Fibroblast of upper back skin (primary cell): ENCODE data around the gene CFAP43.
A peak's percentile ranks its signal among the peaks of the same experiment; 100 is the strongest.

ENCODE experiments used
- DNase-seq: peaks from one replicate; pipeline ENCODE4 v3.0.0-alpha.2; 2013

Gene CFAP43

DNA sequence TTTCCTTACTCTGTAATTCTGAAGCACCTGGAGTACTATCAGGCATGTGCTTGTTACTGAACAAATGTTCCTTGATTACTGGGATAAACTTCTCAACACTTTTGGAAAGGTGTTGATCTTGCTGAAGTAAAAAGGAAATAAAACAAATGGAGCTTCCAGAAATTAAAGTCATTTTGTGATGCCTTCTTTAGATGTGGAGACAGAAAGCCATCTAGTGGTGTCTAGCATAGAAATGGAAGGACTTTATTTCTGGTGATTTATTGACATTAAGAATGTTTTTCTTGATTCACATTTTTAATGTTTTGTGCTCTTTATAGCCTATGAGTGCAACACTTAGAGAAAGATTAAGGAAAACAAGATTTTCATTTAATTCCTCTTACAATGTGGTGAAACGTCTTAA lies 108.8 kb downstream of the CFAP43 start:
- DNase-seq = no peak

DNA sequence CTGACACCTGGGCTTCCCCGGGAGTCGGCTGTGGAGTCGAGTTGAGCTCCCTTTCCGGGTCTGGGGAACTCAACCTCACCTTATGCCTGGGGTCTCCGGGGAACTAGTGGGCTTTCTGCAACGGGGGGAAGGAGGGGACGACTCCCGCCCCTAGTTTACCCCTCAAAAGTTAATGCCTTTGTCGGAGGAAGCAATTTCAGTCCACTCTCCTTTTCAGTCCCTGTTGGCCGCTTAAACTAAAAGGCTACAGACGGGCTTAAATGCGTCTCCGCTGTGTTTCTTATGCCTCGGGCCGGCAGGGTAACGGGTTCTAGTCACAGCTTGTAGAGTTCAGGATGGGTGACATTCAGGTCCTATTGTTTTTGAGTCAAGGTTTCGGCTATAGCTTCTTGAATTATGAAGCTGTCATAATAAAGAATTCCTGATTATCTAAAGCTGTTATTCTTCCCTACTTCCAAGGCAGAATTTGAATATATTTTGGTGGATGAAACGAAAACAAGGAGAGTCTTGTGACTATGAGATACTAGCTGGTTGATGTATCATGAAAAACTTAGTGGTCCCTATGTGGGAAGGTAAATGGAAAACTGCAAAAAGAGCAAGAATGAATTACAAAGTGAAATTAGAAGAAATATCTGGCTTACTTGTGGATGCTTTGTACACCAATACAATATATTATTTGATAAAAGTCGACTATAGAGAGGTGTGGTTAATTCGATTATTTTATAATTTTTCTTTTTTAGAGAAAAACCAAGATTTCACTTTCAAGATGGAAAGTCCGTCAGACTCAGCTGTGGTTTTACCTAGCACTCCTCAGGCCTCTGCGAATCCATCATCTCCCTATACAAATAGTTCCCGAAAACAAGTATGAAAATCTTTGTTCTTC lies 109.7 kb downstream of the CFAP43 start:
- no peak for DNase-seq

DNA sequence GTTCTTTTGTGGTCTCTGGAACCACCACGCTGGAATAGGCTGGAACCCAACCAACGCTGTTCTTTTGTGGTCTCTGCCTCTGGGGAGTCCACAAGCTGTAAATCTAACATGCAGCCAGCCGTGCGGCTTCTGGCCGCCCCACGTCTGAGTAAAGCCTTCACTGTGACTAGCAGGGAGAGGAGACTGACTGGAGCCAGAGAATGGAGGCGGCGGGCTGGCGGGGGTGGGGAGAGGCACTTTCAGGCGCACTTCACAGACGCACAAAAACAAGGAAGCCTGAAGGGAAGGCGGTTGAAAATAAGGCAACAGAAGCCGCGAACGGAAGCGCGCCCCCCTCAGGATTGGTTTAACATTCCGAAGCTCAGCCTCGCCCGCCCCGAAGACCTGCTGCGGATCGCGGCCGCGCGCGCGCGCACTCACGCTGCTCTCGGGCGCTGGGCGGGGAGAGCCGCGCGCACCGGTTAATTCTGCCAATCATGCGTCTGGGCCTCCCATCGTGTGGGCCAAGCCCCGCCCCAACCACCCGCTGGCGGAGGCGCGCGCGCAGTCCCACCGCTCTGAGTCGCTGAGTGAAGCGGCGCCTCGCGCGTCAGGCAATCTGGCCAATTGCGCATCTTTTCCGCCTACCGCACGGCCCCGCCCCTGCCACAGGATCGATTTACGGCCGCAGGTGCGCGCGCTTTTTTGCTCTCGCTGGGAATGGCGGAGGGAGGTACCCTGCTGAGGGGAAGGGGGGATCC lies 110.5 kb downstream of the CFAP43 start, which contains the start of gene SFR1:
SFR1 (plus strand) TSS at position 687 of the 740 bp plus-strand sequence; CDS start at position 700, 13 bp downstream.
- DNase-seq = peak; percentile 98

DNA sequence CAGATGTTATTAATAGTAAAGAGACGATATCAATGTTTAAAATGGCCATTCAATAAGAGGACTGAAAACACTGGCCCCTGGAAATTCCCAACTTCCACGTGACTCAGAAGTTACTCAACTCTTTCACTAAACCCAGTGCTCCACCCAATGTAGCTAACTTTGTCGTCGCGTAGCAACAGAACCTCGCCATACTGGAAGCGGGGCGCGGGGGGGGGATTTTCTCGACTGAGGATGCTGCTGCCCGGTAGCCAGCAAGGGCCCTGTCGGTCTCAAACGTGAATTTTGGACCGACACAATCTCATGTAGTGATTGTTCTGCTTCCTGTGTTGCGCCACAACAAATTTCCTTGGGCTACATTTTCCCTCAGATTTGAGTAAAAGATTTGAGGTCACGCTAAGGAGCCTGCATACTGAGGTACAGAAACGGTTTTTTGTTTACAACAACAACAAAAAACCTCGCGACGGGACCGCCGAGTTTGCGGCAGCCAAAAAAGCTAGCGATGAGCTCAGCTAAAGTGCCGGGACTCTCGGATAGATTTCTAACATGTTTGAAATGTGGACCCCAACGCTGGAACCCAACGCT lies 111.2 kb downstream of the CFAP43 start:
- peak; percentile 92 for DNase-seq

DNA sequence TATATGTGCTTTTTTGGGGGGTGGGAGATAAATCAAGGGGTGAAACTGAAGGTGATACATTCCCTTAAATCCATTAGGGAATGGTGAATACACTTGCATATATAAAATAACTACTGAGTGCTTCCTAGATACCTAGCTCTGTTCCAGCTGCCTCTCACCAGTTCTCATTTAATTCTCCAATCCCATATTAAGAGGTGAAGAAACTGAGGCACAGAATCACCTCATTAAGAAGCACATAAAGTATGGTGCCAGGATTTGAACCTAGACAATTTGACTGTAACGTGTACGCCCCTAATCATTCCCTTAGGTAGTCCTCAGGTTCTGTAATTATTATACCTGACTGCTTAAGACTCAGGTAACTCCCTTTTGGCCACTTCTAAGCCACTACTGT lies 111.7 kb downstream of the CFAP43 start:
- DNase-seq = no peak

DNA sequence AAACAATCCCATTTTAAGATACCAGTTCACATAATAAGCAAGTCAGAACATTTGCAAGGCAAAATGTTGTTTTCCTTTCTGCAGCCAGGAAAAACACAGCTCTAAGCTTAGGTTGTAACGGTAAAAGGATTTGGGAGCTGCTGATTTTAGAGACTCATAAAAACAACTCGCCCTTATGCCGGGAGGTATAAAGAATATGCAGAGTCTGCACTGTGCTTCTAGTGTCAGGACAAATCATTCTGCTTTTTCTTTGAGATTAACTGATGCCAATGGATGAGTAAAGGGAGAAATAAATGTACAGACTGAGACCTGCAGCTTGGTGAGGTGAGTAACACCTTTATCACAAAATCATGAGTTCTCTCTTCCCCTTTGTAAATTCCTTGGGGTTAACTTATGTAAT lies 112.2 kb downstream of the CFAP43 start:
- DNase-seq = no peak

DNA sequence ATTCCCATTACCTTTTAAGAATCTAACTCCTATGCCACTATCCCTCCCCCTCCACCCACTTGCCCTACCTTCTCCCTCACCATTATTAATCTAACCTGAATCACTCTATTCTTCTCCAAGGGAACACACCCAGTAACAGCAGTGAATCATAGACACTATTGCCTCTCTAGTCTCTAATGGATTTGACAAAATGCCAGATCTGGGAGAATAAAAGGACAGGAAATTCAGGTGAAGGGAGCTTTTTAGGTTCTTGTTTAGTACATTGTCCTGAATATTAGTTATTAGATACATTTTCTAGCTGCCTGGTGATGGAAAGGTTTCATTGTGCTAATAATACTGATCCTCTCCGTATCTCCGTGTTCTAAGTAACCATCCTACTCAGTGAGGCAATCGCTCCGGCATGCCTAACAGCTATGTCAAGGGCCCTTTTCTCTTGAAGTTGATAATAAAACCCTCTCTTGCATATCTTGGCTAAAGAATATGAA lies 114.3 kb downstream of the CFAP43 start:
- peak; percentile 39 for DNase-seq

DNA sequence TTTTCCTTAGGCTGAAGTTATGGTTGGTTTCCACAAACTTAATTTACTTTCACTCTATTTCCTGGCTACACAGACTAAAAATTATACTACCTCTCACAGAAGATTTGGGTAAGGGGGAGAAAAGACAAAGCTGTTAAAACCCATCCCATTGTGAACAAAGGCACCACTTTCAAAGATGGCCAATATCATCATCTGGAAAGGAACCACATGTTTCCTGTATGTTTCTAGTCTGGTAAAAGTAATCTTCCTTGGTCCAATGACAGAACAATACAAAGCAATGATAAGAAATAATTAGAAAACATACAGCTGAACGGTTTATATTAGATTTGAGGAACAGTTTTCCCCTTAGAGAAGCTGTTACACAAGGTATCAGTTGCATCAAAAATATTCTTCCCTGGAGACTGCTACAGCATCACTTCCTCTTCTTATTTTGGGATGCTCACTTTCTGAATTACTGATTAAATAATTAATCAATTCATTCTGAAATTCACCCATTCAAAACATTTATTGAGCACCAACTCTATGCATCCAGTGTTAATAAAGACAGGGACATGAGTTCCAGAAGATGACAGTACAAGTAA lies 118.7 kb downstream of the CFAP43 start:
- DNase-seq = no peak

DNA sequence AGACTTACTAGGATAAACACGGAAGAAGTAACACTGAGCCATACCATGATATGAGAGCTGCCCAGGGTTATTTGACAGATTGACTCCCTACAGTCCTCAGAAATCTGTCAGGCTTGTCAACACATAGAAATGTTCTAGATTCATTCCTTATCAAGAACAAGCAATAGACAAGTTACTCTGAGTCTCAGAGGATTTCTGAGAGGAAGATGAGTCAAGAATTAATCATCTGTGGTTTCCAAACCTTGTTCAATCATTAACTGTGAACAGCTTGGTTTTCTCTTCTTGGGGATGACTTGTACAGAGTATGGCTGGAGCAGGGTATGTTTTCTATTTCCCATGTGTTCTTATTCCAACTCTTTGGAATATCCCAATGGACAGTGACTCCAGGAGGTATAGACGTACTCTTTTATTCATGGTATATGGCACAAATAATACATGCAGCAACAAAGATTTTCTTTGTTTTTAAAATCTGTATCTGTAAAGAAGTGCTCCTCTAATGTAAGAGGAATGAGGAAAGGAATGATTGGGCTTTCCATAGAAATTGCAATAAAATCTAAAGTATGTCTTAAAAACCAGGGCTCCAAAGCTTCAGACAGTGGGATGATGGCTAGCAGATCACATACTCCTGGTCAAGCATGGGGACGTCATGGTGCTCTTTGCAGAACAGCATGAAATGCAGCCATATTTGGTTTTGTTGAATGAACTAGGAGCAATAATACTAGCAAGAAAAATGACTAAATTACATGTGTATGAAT lies 122.1 kb downstream of the CFAP43 start:
- DNase-seq = peak; percentile 96

DNA sequence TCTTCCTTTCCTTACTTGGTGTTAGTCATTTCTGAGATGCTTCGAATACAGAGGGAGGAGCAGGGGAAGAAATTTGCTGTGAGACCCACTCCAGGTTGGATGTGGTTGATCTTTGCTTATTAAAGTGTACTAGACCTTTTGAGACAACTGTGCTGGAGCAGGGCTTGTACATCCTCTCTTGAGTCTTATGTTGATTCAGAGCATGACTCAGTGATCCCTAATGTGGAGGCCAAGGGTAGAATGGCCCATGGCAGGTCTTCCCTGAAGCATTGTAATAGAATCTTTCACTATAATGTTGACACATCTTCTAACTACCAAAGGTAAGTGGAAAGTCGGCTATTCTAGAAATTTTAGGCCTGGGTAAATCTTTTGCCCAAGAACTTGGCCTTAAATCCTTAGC lies 127.2 kb downstream of the CFAP43 start:
- DNase-seq = no peak

DNA sequence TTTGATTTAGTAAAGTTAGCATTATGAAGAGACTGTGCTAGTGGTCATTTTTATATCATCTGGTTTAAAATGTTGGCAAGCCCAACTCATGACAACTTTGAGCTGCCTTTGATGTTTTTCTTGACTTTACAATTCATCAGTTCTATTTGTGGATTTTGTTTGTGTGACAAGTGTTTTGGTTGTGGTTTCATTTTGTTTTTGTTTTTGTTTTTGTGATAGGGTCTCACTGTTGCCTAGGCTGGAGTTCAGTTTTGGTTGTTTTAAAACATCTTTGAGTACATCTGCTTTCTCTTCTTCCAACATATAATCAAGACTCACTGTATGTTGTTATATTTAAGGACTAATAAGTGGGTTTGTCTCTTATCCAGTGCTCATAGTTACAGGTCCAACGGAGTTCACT lies 127.7 kb downstream of the CFAP43 start:
- no peak for DNase-seq

DNA sequence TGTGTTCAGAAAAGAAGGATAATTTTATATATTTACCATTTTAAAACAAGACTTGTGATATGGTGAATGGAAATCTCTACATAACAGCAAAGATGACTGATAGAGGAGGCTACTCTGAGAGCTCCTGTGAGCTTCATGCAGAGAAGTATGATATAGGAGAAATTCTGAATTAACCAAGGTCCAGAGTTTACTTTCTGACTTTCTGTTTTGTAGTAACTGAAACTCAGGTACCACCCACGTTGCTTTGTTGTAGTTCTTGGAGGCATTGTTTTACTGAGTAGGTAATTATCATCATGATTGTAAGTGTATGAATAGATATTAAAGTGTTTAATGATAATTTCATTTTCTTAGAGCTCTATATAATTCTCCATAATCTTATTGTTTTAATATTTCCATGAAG lies 128.2 kb downstream of the CFAP43 start:
- no peak for DNase-seq

DNA sequence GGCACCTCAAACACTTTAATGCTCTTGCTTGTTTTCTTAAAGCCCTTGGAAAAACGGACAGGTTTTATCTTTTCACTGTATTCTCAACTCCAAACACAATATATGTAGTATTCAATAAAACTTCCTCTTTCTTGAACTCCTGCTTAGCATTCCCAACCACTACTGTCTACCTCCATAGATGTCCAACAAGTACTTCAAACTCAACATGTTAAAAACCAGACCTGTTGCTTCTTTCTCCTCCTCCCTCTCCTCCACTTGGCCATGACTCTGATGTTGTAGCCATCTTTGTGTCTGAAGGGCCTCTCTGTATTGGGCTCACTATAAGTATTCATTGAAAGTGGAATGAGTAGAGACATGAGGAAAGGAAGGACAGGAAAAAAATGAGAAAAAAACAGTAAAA lies 130.3 kb downstream of the CFAP43 start:
- no peak for DNase-seq

DNA sequence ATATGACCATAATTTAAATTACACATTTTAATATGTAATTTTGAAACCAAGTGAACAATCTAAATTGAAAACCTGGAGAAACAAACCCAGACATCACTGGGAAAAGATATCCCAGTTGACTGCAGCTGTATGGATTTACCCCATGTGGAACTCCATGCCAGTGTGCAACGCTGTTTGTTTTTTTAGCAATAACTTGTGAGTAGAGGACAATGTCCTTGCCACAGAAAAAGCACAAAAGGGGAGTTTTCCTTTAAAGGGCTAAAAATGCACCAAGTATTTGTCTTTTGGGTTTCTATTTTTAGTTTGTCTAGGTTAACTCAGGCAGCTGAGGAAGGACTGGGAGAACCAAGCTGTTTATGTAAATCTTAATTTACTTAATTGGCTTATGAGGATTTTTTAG lies 131.4 kb downstream of the CFAP43 start:
- DNase-seq = no peak

DNA sequence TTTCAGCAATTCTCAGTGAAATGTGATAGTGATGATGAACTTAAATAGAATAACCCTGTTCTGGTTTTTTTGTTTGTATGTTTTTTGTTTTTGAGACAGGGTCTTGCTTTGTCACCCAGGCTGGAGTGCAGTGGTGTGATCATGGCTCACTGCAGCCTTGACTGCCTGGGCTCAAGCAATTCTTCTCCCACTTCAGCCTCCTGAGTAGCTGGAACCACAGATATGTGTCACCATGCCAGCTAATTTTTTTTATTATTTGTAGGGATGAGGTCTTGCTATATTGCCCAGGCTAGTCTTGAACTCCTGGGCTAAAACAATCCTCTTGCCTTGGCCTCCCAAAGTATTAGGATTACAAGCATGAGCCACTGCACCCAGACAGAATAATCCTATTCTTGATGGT lies 132.2 kb downstream of the CFAP43 start:
- no peak for DNase-seq

DNA sequence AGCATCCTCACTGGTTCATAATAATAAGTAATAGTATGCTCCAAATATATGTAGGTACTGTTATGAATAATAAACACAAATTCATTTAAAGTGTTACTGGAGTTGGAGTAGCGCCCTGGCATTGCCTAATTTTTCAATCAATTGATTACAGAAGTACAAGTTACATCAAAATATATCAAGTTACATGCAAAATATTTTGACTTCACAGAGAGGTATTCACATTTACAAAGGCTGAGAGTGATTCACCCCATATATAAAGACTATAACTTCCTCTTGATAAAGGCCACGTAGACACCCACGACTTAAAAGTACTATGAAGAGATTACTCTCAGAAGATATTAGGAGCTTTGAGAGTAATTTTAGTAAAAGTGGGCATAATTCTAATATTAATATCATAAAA lies 132.9 kb downstream of the CFAP43 start:
- DNase-seq = peak; percentile 38

DNA sequence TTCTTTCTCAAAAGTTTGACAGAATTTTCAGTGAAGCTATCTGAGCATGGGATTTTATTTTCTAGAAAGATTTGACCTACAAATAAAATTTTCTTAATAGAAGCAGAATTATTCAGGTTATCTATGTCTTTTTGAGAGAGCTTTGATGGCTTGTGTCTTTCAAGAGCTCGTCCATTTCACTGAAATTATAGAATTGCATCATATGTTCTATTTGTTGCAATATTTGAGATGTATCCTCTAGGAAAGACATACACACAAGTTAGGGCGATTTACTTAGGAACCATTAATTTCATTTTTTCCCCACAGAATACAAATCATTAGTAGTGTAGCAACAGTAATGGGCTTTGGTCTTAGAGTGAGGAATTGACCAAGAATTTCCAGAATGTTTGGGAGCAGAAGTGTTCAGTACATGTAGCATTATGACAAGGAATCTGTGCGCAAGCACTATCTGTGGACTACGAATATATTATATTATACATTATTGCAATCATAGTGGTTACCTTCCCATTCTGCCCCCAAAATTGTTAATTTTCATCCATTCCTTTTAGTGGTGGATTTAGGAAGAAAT lies 133.7 kb downstream of the CFAP43 start:
- peak; percentile 47 for DNase-seq

DNA sequence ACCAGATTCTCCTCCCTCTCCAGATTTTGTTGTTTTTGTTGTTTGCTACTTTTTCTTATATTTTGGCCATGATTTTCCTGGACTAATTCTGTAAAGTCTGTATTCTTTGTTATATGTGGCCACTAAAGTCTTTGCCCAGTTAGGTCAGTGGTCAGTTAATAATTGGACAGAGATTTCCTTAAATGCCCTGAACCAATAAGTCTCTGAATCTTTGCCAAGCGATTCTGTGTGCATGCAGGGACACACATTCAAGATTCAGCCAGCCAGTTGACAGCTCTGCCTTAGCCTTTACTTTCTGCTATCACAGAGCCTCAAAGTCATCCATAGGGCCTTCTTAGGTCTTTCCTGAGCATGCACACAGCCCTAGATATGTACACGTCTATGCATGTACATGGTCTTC lies 135.5 kb downstream of the CFAP43 start:
- no peak for DNase-seq

DNA sequence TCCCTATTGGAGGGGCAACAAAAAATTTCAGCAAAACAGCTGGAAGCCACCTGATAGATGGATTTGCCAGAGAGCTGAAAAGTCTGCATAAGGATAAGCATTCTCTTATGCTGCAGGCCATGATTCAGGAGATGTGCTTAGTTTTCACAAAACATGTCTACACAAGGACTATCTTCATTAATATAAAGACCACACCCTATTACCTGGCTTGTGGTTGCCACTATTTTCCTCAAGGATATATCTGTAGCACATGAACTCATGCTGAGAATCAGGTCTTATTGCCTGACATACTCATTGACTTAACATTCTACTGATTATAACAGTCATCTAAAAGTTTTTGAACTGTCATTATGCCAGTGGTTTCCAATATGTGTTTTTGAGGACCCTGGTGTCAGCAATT lies 139.4 kb downstream of the CFAP43 start:
- DNase-seq = no peak

DNA sequence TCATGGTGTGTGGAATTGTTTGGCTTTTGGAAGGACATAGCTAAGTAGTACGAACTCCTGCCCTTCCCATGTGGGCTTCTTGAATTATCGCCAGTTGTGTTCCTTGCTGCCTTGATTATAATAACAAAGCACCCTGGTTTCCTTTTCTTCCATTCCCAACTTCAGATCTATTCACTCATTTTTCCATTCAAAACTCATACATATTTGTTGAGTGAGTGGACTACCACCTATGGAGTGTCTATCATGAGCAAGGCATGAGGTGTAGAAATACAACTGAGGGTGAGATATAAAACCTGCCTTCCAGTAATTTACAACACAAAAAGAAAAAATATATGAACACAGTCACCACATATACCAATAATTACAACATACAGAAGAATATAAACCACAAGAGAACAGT lies 141.6 kb downstream of the CFAP43 start:
- peak; percentile 58 for DNase-seq

DNA sequence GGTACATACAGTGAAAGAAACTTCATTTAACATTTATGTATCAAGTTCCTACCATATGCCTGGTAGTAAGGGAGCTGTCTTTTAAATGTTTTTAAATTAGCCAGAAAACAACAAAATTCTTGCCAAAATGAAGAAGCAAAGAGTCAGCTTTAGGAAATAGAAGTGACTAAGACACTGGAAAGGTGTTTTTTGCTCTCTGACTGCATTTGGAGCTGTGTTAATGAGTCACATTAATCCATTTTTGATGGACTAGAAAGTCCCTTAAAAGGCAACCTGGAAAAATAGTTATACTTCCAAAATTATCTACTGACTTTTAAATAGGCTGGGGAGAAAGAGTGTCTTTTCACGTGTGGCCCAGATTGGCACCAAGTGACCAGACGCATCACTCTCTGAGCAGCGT lies 142.5 kb downstream of the CFAP43 start:
- no peak for DNase-seq

DNA sequence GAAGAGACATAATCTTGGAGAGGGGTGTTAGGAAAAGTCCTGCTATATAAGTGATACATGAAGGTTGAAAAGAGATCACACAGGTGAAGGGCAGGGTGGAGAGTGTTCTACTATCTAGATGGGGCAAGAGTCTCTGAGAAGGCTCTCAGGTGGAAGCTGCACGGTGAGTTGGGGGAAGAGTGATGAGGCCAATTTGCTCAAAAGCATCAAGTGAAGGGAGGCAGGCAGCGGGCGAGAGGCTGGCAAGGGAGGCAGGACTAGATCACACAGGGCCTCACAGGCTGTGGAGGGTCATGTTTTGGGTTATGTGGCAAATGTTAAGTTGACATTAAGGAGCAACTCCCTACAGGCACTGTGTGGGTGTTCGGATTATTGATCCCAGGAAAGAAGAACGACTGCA lies 143.9 kb downstream of the CFAP43 start:
- no peak for DNase-seq
